HG02840 (cell line): ENCODE measurements around the gene TENM3.

ENCODE experiments used
- ATAC-seq: cut with Tn5 transposase; IDR thresholded peaks from one replicate; pipeline ENCODE4 v1.9.1; 2021; ENCODE audit warnings: mild to moderate bottlenecking, moderate library complexity, moderate number of reproducible peaks; ENCODE audit not compliant: unreplicated experiment, low FRiP score

TENM3 gene

GRCh38 chr4:182818926-182819730 is 575.9 kb downstream of the TENM3 start:
- ATAC-seq = no peak

GRCh38 chr4:182819751-182820150 is 576.5 kb downstream of the TENM3 start:
- no peak for ATAC-seq

- no peak for ATAC-seq
Observed at GRCh38 chr4:182822554-182822953, 579.4 kb downstream of the TENM3 start.

GRCh38 chr4:182823576-182823975 is 580.4 kb downstream of the TENM3 start:
- ATAC-seq = peak; percentile 48

GRCh38 chr4:182825003-182825402 is 581.8 kb downstream of the TENM3 start:
- no peak for ATAC-seq

GRCh38 chr4:182825786-182826185 is 582.6 kb downstream of the TENM3 start:
- ATAC-seq = no peak

- no peak for ATAC-seq
Observed at GRCh38 chr4:182826391-182826790, 583.2 kb downstream of the TENM3 start.

- no peak for ATAC-seq
Observed at GRCh38 chr4:182827166-182827565, 584.0 kb downstream of the TENM3 start.

- ATAC-seq = no peak
Observed at GRCh38 chr4:182827954-182828353, 584.8 kb downstream of the TENM3 start.

GRCh38 chr4:182828360-182829025 is 585.3 kb downstream of the TENM3 start:
- no peak for ATAC-seq

- no peak for ATAC-seq
Observed at GRCh38 chr4:182829196-182829595, 586.0 kb downstream of the TENM3 start.

- ATAC-seq = no peak
Observed at GRCh38 chr4:182831376-182831775, 588.2 kb downstream of the TENM3 start.

- no peak for ATAC-seq
Observed at GRCh38 chr4:182832352-182833120, 589.3 kb downstream of the TENM3 start.

GRCh38 chr4:182835006-182835740 is 592.0 kb downstream of the TENM3 start:
- no peak for ATAC-seq

GRCh38 chr4:182837831-182838230 is 594.6 kb downstream of the TENM3 start:
- ATAC-seq = no peak

GRCh38 chr4:182838535-182838934 is 595.3 kb downstream of the TENM3 start:
- ATAC-seq = no peak

GRCh38 chr4:182839256-182839655 is 596.1 kb downstream of the TENM3 start:
- ATAC-seq = no peak

- no peak for ATAC-seq
Observed at GRCh38 chr4:182840108-182840507, 596.9 kb downstream of the TENM3 start.

GRCh38 chr4:182842104-182842600 is 599.0 kb downstream of the TENM3 start:
- ATAC-seq = no peak

- ATAC-seq = no peak
Observed at GRCh38 chr4:182842759-182843390, 599.7 kb downstream of the TENM3 start.
